Panc1 (cell line): ENCODE data around the gene KRT9.

Experiments used
- CTCF ChIP-seq: fragments of 450-650 bp; IDR thresholded peaks from 2 replicates; pipeline ENCODE4 v1.5.1; 2017; ENCODE audit warnings: mild to moderate bottlenecking
- SIN3A ChIP-seq: IDR thresholded peaks from 2 replicates; pipeline ENCODE4 v1.6.1; 2012; ENCODE audit warnings: low read depth, mild to moderate bottlenecking, low read length, moderate library complexity, borderline replicate concordance; ENCODE audit not compliant: insufficient read depth

- no peak for TF ChIP-seq CTCF
- TF ChIP-seq SIN3A = no peak
Observed at GRCh38 chr17:41593306-41593981, 21.6 kb upstream of the KRT9 start.
